ACC112 (cell line): Measurements from ENCODE around the gene PTPRG.

Source experiments
- H2AFZ ChIP-seq: fragments of 200-600 bp; sonication (generic); one replicate; pipeline ENCODE4 v1.6.0; 2017; ENCODE audit warnings: antibody characterized with exemption, low read length; ENCODE audit not compliant: unreplicated experiment
- H3K27ac ChIP-seq: fragments of 200-600 bp; sonication (generic); 2 replicates; pipeline ENCODE4 v1.5.1; 2014; ENCODE audit warnings: low read depth, mild to moderate bottlenecking, antibody characterized with exemption, low read length, moderate library complexity
- H3K27me3 ChIP-seq: fragments of 200-600 bp; sonication (generic); 2 replicates; pipeline ENCODE4 v1.6.1; 2014; ENCODE audit warnings: mild to moderate bottlenecking, antibody characterized with exemption, low read length, moderate library complexity, mixed read lengths; ENCODE audit not compliant: insufficient read depth
- H3K36me3 ChIP-seq: fragments of 200-600 bp; sonication (generic); 2 replicates; pipeline ENCODE4 v1.6.1; 2016; ENCODE audit warnings: mild to moderate bottlenecking, antibody characterized with exemption, low read length, moderate library complexity, mixed read lengths; ENCODE audit not compliant: insufficient read depth
- H3K4me1 ChIP-seq: fragments of 200-600 bp; sonication (generic); one replicate; pipeline ENCODE4 v1.6.1; 2016; ENCODE audit warnings: low read length, mixed read lengths; ENCODE audit not compliant: insufficient read depth, unreplicated experiment, control insufficient read depth
- H3K4me3 ChIP-seq: fragments of 200-600 bp; sonication (generic); 2 replicates; pipeline ENCODE4 v1.5.1; 2014; ENCODE audit warnings: mild to moderate bottlenecking, low read depth, low read length
- H3K79me2 ChIP-seq: fragments of 200-600 bp; sonication (generic); one replicate; pipeline ENCODE4 v1.6.0; 2016; ENCODE audit warnings: low read length; ENCODE audit not compliant: control insufficient read depth, unreplicated experiment, insufficient read depth

PTPRG gene

GRCh38 chr3:61648481-61648880, 87.1 kb downstream of the PTPRG start:
- Histone ChIP-seq H3K79me2 (peaks cover 11% of the 10 kb centered on the region), H2AFZ (no peak overlapping the region), H3K4me3 (no peak overlapping the region), H3K27me3 (no peaks in the 10 kb centered on the region), H3K27ac (no peak overlapping the region), H3K4me1 (peaks cover 11% of the 10 kb centered on the region), H3K36me3 (no peaks in the 10 kb centered on the region)

GRCh38 chr3:61649381-61650170, 88.2 kb downstream of the PTPRG start:
- peak overlapping the region; percentile 6; the same call in 1 of the 2 replicates for H3K4me3 ChIP-seq
- H3K36me3 ChIP-seq = no peaks in the 10 kb centered on the region
- H2AFZ ChIP-seq = no peak overlapping the region
- no peak overlapping the region for H3K27ac ChIP-seq
- peaks cover 10% of the 10 kb centered on the region for H3K79me2 ChIP-seq
- H3K27me3 ChIP-seq = no peaks in the 10 kb centered on the region
- peaks cover 11% of the 10 kb centered on the region for H3K4me1 ChIP-seq

GRCh38 chr3:61650276-61650675, 88.9 kb downstream of the PTPRG start:
- H3K36me3 ChIP-seq = no peaks in the 10 kb centered on the region
- no peak overlapping the region for H2AFZ ChIP-seq
- H3K79me2 ChIP-seq = peaks cover 8% of the 10 kb centered on the region
- peak overlapping the region; percentile 6; the same call in 1 of the 2 replicates for H3K4me3 ChIP-seq
- H3K4me1 ChIP-seq = peaks cover 11% of the 10 kb centered on the region
- peak overlapping the region; percentile 14; the same call in 1 of the 2 replicates for H3K27ac ChIP-seq
- H3K27me3 ChIP-seq = no peaks in the 10 kb centered on the region

- no peak overlapping the region for H3K4me3 ChIP-seq
- H2AFZ ChIP-seq = no peak overlapping the region
- no peaks in the 10 kb centered on the region for H3K27me3 ChIP-seq
- peaks cover 4% of the 10 kb centered on the region for H3K79me2 ChIP-seq
- H3K36me3 ChIP-seq = no peaks in the 10 kb centered on the region
- H3K27ac ChIP-seq = peak overlapping the region; percentile 14; the same call in 1 of the 2 replicates
- peaks cover 11% of the 10 kb centered on the region for H3K4me1 ChIP-seq
Measured at GRCh38 chr3:61650719-61651410, 89.5 kb downstream of the PTPRG start.

- peaks cover 14% of the 10 kb centered on the region for H3K79me2 ChIP-seq
- H3K4me3 ChIP-seq = no peak overlapping the region
- H3K27ac ChIP-seq = no peak overlapping the region
- H3K36me3 ChIP-seq = no peaks in the 10 kb centered on the region
- H3K4me1 ChIP-seq = no peaks in the 10 kb centered on the region
- H3K27me3 ChIP-seq = no peaks in the 10 kb centered on the region
- no peak overlapping the region for H2AFZ ChIP-seq
Measured at GRCh38 chr3:61657689-61658088, 96.3 kb downstream of the PTPRG start.

GRCh38 chr3:61662861-61663260, 101.5 kb downstream of the PTPRG start:
- no peaks in the 10 kb centered on the region for H3K36me3 ChIP-seq
- peaks cover 18% of the 10 kb centered on the region for H3K4me1 ChIP-seq
- H2AFZ ChIP-seq = no peak overlapping the region
- H3K27ac ChIP-seq = no peak overlapping the region
- no peak overlapping the region for H3K4me3 ChIP-seq
- H3K79me2 ChIP-seq = peaks cover 17% of the 10 kb centered on the region
- no peaks in the 10 kb centered on the region for H3K27me3 ChIP-seq

GRCh38 chr3:61663356-61664104, 102.2 kb downstream of the PTPRG start:
- H3K79me2 ChIP-seq = peaks cover 17% of the 10 kb centered on the region
- peak overlapping the region; percentile 65 for H3K4me3 ChIP-seq
- no peak overlapping the region for H2AFZ ChIP-seq
- no peaks in the 10 kb centered on the region for H3K27me3 ChIP-seq
- peak overlapping the region; percentile 78 for H3K27ac ChIP-seq
- H3K36me3 ChIP-seq = no peaks in the 10 kb centered on the region
- H3K4me1 ChIP-seq = peaks cover 18% of the 10 kb centered on the region

GRCh38 chr3:61664105-61664482, 102.7 kb downstream of the PTPRG start:
- H3K27me3 ChIP-seq = no peaks in the 10 kb centered on the region
- no peak overlapping the region for H2AFZ ChIP-seq
- H3K4me3 ChIP-seq = peak overlapping the region; percentile 65
- H3K36me3 ChIP-seq = no peaks in the 10 kb centered on the region
- peak overlapping the region; percentile 78 for H3K27ac ChIP-seq
- H3K79me2 ChIP-seq = peaks cover 22% of the 10 kb centered on the region
- H3K4me1 ChIP-seq = peaks cover 18% of the 10 kb centered on the region

- H3K36me3 ChIP-seq = no peaks in the 10 kb centered on the region
- H3K27me3 ChIP-seq = no peaks in the 10 kb centered on the region
- no peak overlapping the region for H3K27ac ChIP-seq
- H3K4me1 ChIP-seq = peaks cover 18% of the 10 kb centered on the region
- H2AFZ ChIP-seq = no peak overlapping the region
- no peak overlapping the region for H3K4me3 ChIP-seq
- peaks cover 30% of the 10 kb centered on the region for H3K79me2 ChIP-seq
Measured at GRCh38 chr3:61665121-61665520, 103.8 kb downstream of the PTPRG start.

- Histone ChIP-seq H3K27ac (no peak overlapping the region), H2AFZ (no peak overlapping the region), H3K4me1 (peaks cover 18% of the 10 kb centered on the region), H3K79me2 (peaks cover 30% of the 10 kb centered on the region), H3K27me3 (no peaks in the 10 kb centered on the region), H3K4me3 (no peak overlapping the region), H3K36me3 (no peaks in the 10 kb centered on the region)
Measured at GRCh38 chr3:61665987-61666386, 104.6 kb downstream of the PTPRG start.
